OCI-LY7 (cell line): Measurements from ENCODE around the gene CFAP57. TPM values are rescaled to one million over a fixed set of nuclear protein-coding genes. Genes with fewer than 3 reads are reported as not detected.

Experiments used
- BruUV-seq: library from RNA; stranded (reverse); fragments of 400-500 nt; replicated peaks from 2 replicates; lab custom pipeline; 2021; lab: Mats Ljungman, UMichigan
- CTCF ChIA-PET: fragments of 300-600 bp; sonication (Branson Sonifier 250); formaldehyde crosslinking; loops from one replicate; lab custom pipeline; 2022; ENCODE audit warnings: antibody characterized with exemption; ENCODE audit not compliant: unreplicated experiment; lab: Charles Lee
- POLR2A ChIA-PET: fragments of 300-600 bp; sonication (Branson Sonifier 250); formaldehyde crosslinking; loops from one replicate; lab custom pipeline; 2022; ENCODE audit warnings: antibody characterized with exemption; lab: Charles Lee
- DNase-seq: peaks from one replicate; pipeline ENCODE4 v3.0.0-alpha.2; 2015; ENCODE audit warnings: low spot score
- H2AFZ ChIP-seq: fragments of 200-600 bp; sonication (generic), shearing (Covaris generic); 2 replicates; pipeline ENCODE4 v1.6.1; 2014; ENCODE audit warnings: mild to moderate bottlenecking, antibody characterized with exemption, low read length, moderate library complexity
- H3K27ac ChIP-seq: fragments of 200-600 bp; sonication (generic); 2 replicates; pipeline ENCODE4 v1.5.1; 2014; ENCODE audit warnings: mixed run types, low read depth, mild to moderate bottlenecking, moderate library complexity, low read length, inconsistent platforms; ENCODE audit not compliant: poor library complexity, severe bottlenecking
- H3K36me3 ChIP-seq: fragments of 200-600 bp; sonication (generic); 2 replicates; pipeline ENCODE4 v1.6.1; 2014; ENCODE audit warnings: mild to moderate bottlenecking, antibody characterized with exemption, low read length, moderate library complexity, mixed read lengths; ENCODE audit not compliant: insufficient read depth
- H3K4me1 ChIP-seq: fragments of 200-600 bp; sonication (generic); 2 replicates; pipeline ENCODE4 v1.5.1; 2014; ENCODE audit warnings: mild to moderate bottlenecking, low read length; ENCODE audit not compliant: insufficient read depth, poor library complexity, severe bottlenecking
- H3K4me2 ChIP-seq: fragments of 200-600 bp; sonication (generic); 2 replicates; pipeline ENCODE4 v1.6.1; 2014; ENCODE audit warnings: mild to moderate bottlenecking, low read length
- H3K4me3 ChIP-seq: fragments of 200-600 bp; sonication (generic); 2 replicates; pipeline ENCODE4 v1.5.1; 2014; ENCODE audit warnings: mild to moderate bottlenecking, low read depth, low read length; ENCODE audit not compliant: poor library complexity, severe bottlenecking
- H3K79me2 ChIP-seq: fragments of 200-600 bp; sonication (generic); 2 replicates; pipeline ENCODE4 v1.6.1; 2016; ENCODE audit warnings: low read depth, mild to moderate bottlenecking, low read length, moderate library complexity, mixed read lengths; ENCODE audit not compliant: insufficient read depth
- H3K9me2 ChIP-seq: fragments of 200-600 bp; sonication (generic); 2 replicates; pipeline ENCODE4 v1.6.1; 2016; ENCODE audit warnings: mild to moderate bottlenecking, low read length, mixed read lengths; ENCODE audit not compliant: insufficient read depth
- H3K9me3 ChIP-seq: fragments of 200-600 bp; sonication (generic); 2 replicates; pipeline ENCODE4 v1.6.1; 2014; ENCODE audit warnings: mild to moderate bottlenecking, mixed run types, low read length, mixed read lengths
- H4K20me1 ChIP-seq: fragments of 200-600 bp; sonication (generic); 2 replicates; pipeline ENCODE4 v1.6.1; 2014; ENCODE audit warnings: mild to moderate bottlenecking, antibody characterized with exemption, low read length, moderate library complexity, mixed read lengths; ENCODE audit not compliant: insufficient read depth
- EZH2phosphoT487 ChIP-seq: fragments of 200-600 bp; sonication (generic); IDR thresholded peaks from 2 replicates; pipeline ENCODE4 v1.6.1; 2018; ENCODE audit warnings: low read depth, borderline replicate concordance, mild to moderate bottlenecking, mixed run types, antibody characterized with exemption, low read length, moderate library complexity, mixed read lengths
- intact Hi-C: fragments of 100-400 bp; cut with micrococcal nuclease; formaldehyde crosslinking; loops from one replicate; pipeline ENCODE4 v1.10.0; 2022; ENCODE audit not compliant: unreplicated experiment
- total RNA-seq, 2 experiments: library from RNA; depleted of rRNA in 1 of 2; stranded (reverse); fragments of >200 nt in 1 of 2; shearing (Covaris generic) in 1 of 2; gene quantifications; 2 replicates each; pipeline ENCODE4 v1.2.3, GENCODE V29; 2014 to 2022
- TF ChIP-seq, protein P1 (sequence below): fragments of 200-600 bp; sonication (generic); conservative IDR thresholded peaks from 2 replicates; pipeline ENCODE4 v1.5.1; 2014; ENCODE audit warnings: mild to moderate bottlenecking, antibody characterized with exemption, low read length, moderate library complexity, mixed read lengths

The CFAP57 gene
- total RNA-seq, 2 experiments from 2014 or later = 0.17 TPM; not detected in 1

- H2AFZ ChIP-seq = no peak overlapping the region
- no TSS peak for BruUV-seq
- H4K20me1 ChIP-seq = no peaks in the 10 kb centered on the region
- H3K4me3 ChIP-seq = no peak overlapping the region
- CTCF ChIA-PET = interaction anchor here (0.5 kb wide), 1 partner anchor 622 kb away, joined by 3 read pairs; no protein-coding TSS in a partner anchor
- no peaks in the 10 kb centered on the region for H3K4me1 ChIP-seq
- intact Hi-C loops = no loop called here
- H3K79me2 ChIP-seq = no peaks in the 10 kb centered on the region
- H3K9me2 ChIP-seq = no peaks in the 10 kb centered on the region
- H3K27ac ChIP-seq = no peak overlapping the region
- no peaks in the 10 kb centered on the region for H3K36me3 ChIP-seq
- DNase-seq = no peak
- TF ChIP-seq, protein P1, sequence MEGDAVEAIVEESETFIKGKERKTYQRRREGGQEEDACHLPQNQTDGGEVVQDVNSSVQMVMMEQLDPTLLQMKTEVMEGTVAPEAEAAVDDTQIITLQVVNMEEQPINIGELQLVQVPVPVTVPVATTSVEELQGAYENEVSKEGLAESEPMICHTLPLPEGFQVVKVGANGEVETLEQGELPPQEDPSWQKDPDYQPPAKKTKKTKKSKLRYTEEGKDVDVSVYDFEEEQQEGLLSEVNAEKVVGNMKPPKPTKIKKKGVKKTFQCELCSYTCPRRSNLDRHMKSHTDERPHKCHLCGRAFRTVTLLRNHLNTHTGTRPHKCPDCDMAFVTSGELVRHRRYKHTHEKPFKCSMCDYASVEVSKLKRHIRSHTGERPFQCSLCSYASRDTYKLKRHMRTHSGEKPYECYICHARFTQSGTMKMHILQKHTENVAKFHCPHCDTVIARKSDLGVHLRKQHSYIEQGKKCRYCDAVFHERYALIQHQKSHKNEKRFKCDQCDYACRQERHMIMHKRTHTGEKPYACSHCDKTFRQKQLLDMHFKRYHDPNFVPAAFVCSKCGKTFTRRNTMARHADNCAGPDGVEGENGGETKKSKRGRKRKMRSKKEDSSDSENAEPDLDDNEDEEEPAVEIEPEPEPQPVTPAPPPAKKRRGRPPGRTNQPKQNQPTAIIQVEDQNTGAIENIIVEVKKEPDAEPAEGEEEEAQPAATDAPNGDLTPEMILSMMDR = no peak
- TF ChIP-seq EZH2phosphoT487 = no peak
- POLR2A ChIA-PET = no interaction called here
- no peak overlapping the region for H3K4me2 ChIP-seq
- H3K9me3 ChIP-seq = no peaks in the 10 kb centered on the region
Observed at GRCh38 chr1:43152866-43153265, 19.3 kb upstream of the CFAP57 start.

DNA sequence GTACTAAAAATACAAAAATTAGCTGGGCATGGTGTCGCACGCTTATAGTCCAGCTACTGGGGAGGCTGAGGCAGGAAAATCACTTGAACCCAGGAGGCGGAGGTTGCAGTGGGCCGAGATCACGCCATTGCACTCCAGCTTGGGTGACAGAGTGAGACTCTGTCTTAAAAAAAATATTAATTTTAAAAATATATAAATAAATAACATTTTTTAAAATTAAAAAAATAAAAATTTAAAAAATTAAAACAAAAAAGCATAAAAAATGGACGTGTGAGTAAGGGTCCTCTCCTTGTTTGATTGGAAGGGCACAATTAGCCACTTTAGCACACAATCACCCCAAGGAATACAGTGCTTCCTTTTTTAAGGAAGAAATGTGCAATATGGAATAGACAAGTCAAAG lies 18.7 kb upstream of the CFAP57 start:
- BruUV-seq = no TSS peak
- ChIA-PET CTCF (no interaction called here), POLR2A (no interaction called here)
- Histone ChIP-seq H4K20me1 (no peaks in the 10 kb centered on the region), H3K4me1 (no peaks in the 10 kb centered on the region), H3K4me2 (no peak overlapping the region), H2AFZ (no peak overlapping the region), H3K9me3 (no peaks in the 10 kb centered on the region), H3K27ac (no peak overlapping the region), H3K9me2 (no peaks in the 10 kb centered on the region), H3K36me3 (no peaks in the 10 kb centered on the region), H3K79me2 (no peaks in the 10 kb centered on the region), H3K4me3 (no peak overlapping the region)
- TF ChIP-seq EZH2phosphoT487 = no peak
- TF ChIP-seq, protein P1 = no peak
- no peak for DNase-seq
- intact Hi-C loops = no loop called here

DNA sequence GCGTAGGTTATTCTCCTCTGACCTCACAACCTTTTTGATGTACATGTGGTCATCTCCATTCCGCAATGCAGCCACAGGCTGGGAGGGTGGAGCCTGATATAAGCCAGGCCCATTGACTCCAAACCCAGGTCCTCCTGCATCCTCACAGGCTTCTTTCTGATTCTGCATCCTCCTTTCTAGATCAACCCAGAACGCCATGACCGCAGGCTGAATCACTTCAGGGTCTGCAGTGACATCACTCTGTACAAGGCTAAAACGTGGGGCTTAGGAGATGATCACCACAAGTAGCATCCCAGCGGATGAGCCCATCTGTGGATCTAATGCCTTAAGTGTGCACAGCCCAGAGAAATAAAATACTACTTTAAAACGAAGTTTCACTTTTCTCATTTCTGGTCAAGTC lies 16.1 kb upstream of the CFAP57 start:
- no TSS peak for BruUV-seq
- no peak for DNase-seq
- Histone ChIP-seq H3K79me2 (no peaks in the 10 kb centered on the region), H3K9me2 (no peaks in the 10 kb centered on the region), H3K9me3 (no peaks in the 10 kb centered on the region), H3K4me1 (no peaks in the 10 kb centered on the region), H3K4me2 (no peak overlapping the region), H4K20me1 (no peaks in the 10 kb centered on the region), H2AFZ (no peak overlapping the region), H3K36me3 (no peaks in the 10 kb centered on the region), H3K27ac (no peak overlapping the region), H3K4me3 (no peak overlapping the region)
- intact Hi-C loops = no loop called here
- POLR2A ChIA-PET = no interaction called here
- TF ChIP-seq, protein P1 = no peak
- no peak for TF ChIP-seq EZH2phosphoT487
- CTCF ChIA-PET = no interaction called here
